ENCODE results near the gene HERC2.
"Not testable (repeated sequence)": the region's sequence is repeated elsewhere in the genome, so short reads cannot be mapped to it uniquely, and the experiment has no call there.

- TF ChIP-seq CTCF, POLR2A, EP300, POLR2AphosphoS5 (IDR thresholded peaks at IDR 0.05): not testable (repeated sequence)
Observed at GRCh38 chr15:28214006-28214790, 107.8 kb downstream of the HERC2 start.

Measured in sigmoid colon (tissue), 4 donors.